Measurements from ENCODE around the gene DBI. TPM values are rescaled to one million over a fixed set of nuclear protein-coding genes. Genes with fewer than 3 reads are reported as not detected.

The DBI gene
- total RNA-seq (2016; rRNA removed; fragmentation: Illumina TruSeq; extraction: Trizol) (659 and 853 TPM in 2 replicates), polyA plus RNA-seq (2011; rRNA removed) (330 and 331 TPM in 2 replicates), polyA minus RNA-seq (2011; rRNA and poly(A)+ RNA removed; ENCODE audit: low replicate concordance) (87.2 and 175 TPM in 2 replicates), Bru-seq, nascent RNA (percentile 95 among the genes with signal in this experiment), BruChase-seq, experiment 1, labeled RNA remaining after a 6-hour chase (percentile 95 among the genes with signal in this experiment), BruChase-seq, experiment 2, labeled RNA remaining after a 2-hour chase (percentile 92 among the genes with signal in this experiment)
- total RNA-seq (2016; cell fraction: cytosol; rRNA removed; fragmentation: Illumina TruSeq; extraction: Trizol; ENCODE audit: low read depth) = 310 and 434 TPM in 2 replicates
- 674 and 918 TPM in 2 replicates for total RNA-seq (2016; cell fraction: insoluble cytoplasmic fraction; rRNA removed; fragmentation: Illumina TruSeq; extraction: Trizol)
- 378 and 472 TPM in 2 replicates for total RNA-seq (2016; cell fraction: membrane; rRNA removed; fragmentation: Illumina TruSeq; extraction: Trizol)
- 241 and 297 TPM in 2 replicates for total RNA-seq (2016; cell fraction: nucleus; rRNA removed; fragmentation: Illumina TruSeq; extraction: Trizol)
- 381 and 407 TPM in 2 replicates for polyA plus RNA-seq (2011; cell fraction: cytosol; rRNA removed)
- 73.2 and 81.0 TPM in 2 replicates for polyA plus RNA-seq (2011; cell fraction: nucleus; rRNA removed)
- 321 and 573 TPM in 2 replicates for polyA plus RNA-seq (2012)
- polyA plus RNA-seq (2016; cell fraction: cytosol; fragmentation: Illumina TruSeq; extraction: Trizol; ENCODE audit: low read depth) = 519 and 818 TPM in 2 replicates
- polyA plus RNA-seq (2016; cell fraction: insoluble cytoplasmic fraction; fragmentation: Illumina TruSeq; extraction: Trizol; ENCODE audit: low read depth) = 1,321 and 1,540 TPM in 2 replicates
- polyA plus RNA-seq (2016; cell fraction: membrane; fragmentation: Illumina TruSeq; extraction: Trizol; ENCODE audit: low read depth) = 517 and 687 TPM in 2 replicates
- 644 and 685 TPM in 2 replicates for polyA plus RNA-seq (2016; cell fraction: nucleus; fragmentation: Illumina TruSeq; extraction: Trizol; ENCODE audit: insufficient read depth, low read depth)
- 58.8 and 65.3 TPM in 2 replicates for polyA minus RNA-seq (2011; cell fraction: cytosol; rRNA and poly(A)+ RNA removed)
- 84.6 and 100.0 TPM in 2 replicates for polyA minus RNA-seq (2011; cell fraction: nucleus; rRNA and poly(A)+ RNA removed)
- long read RNA-seq, experiment 1, transcript DBI-202 (4 exons, 637 nt) = major isoform, 789 of 809 reads
- long read RNA-seq, experiment 1, partial matches to known transcripts = 12 of 809 reads
- long read RNA-seq, experiment 1, other reads (novel, unspliced or antisense) = 4 of 809 reads
- long read RNA-seq, experiment 2, transcript DBI-206 (2 exons, 842 nt) = minor isoform, 6 of 423 reads
- long read RNA-seq, experiment 2, transcript DBI-202 (4 exons, 637 nt) = major isoform, 398 of 423 reads
- long read RNA-seq, experiment 2, partial matches to known transcripts = 12 of 423 reads
- long read RNA-seq, experiment 2, other reads (novel, unspliced or antisense) = 3 of 423 reads

- Histone ChIP-seq H3K4me2 (ENCODE audit: low read depth, low read length) (peak within 1 kb of the TSS; percentile 99), H3K27ac (ENCODE audit: extremely low read length, insufficient read depth, low read length) (peak within 1 kb of the TSS; percentile 84), H3K79me2 (ENCODE audit: insufficient read depth, low read length) (peaks cover 46% of the 10 kb centered on the region), H3K27me3 (ENCODE audit: control insufficient read depth in 1 of 2, insufficient read depth in 2 of 2, low read length in 2 of 2) (no peaks in the 10 kb centered on the region; a peak in 1 of 5 replicates), H3K4me1 (ENCODE audit: insufficient read depth, low read length) (peaks cover 42% of the 10 kb centered on the region), H3K9ac (ENCODE audit: insufficient read depth, low read depth, low read length) (peak within 1 kb of the TSS; percentile 84), H4K20me1 (ENCODE audit: insufficient read depth, low read length) (peaks cover 24% of the 10 kb centered on the region), H3K36me3 (replicated peaks in 1 of 2; ENCODE audit: control insufficient read depth in 1 of 2, insufficient read depth in 2 of 2, low read length in 2 of 2) (peaks cover 31 to 36% of the 10 kb centered on the region in 2 experiments), H3K4me3 (replicated peaks in 1 of 3; ENCODE audit: insufficient read depth in 1 of 3, low read depth in 2 of 3, low read length in 3 of 3) (peak within 1 kb of the TSS; percentile 86 to 95 (median 88)), H2AFZ (ENCODE audit: low read length) (peak within 1 kb of the TSS; percentile 11), H3K9me3 (ENCODE audit: low read length) (no peaks in the 10 kb centered on the region)
- POLR2A ChIA-PET = interaction anchor here (0.9 to 2.2 kb wide), 21 partner anchors 8 to 312 kb away, joined by 3 to 26 read pairs (median 5); partner anchors contain the start of genes TMEM177 and TMEM37
- DNase-seq (ENCODE audit: low spot score) (peak; percentile 95), ATAC-seq (peak; percentile 95), FAIRE-seq (peak; percentile 89)
- CTCF ChIA-PET (ENCODE audit: low intra/inter-chr PET ratio, low total read pairs) = no interaction called here
- TSS peak; percentile 52 for BruUV-seq (replicated peaks)
- intact Hi-C loops (cut with micrococcal nuclease; ENCODE audit: unreplicated experiment) (loop anchor here (1.0 to 5.0 kb wide), 4 partner anchors 22 to 144 kb away; partner anchors contain the start of genes STEAP3 and TMEM37), in situ Hi-C loops (cut with HindIII; ENCODE audit: extremely low pct_ligation_motif_present, low pct_unique_long_range_greater_than_20kb) (no loop called here)
- under 1% methylated on average over 65 of the region's 65 CpGs for WGBS (ENCODE audit: low lambda C conversion rate)
- TF ChIP-seq REL (CRISPR knock-in tag; conservative IDR thresholded peaks at IDR 0.05) = peak; percentile 54; the same call in 1 of the 2 replicates
- no peak for TF ChIP-seq ZNF720 (CRISPR knock-in tag; IDR thresholded peaks at IDR 0.05)
- peak; percentile 55; the same call in 1 of the 2 replicates for TF ChIP-seq ZNF543 (CRISPR knock-in tag; IDR thresholded peaks at IDR 0.05)
- TF ChIP-seq ZEB1 (IDR thresholded peaks at IDR 0.05; ENCODE audit: insufficient replicate concordance, low read depth) = peak; percentile 35
- peak; percentile 11; the same call in 1 of the 2 replicates for TF ChIP-seq ELK4 (CRISPR knock-in tag; IDR thresholded peaks at IDR 0.05; ENCODE audit: borderline replicate concordance)
- no peak for TF ChIP-seq MATR3 (CRISPR knock-in tag; IDR thresholded peaks at IDR 0.05)
- TF ChIP-seq ZSCAN21 (CRISPR knock-in tag; IDR thresholded peaks at IDR 0.05; ENCODE audit: borderline replicate concordance) = peak; percentile 70
- TF ChIP-seq GZF1 (CRISPR knock-in tag; IDR thresholded peaks at IDR 0.05) = peak; percentile 86; the same call in 1 of the 2 replicates
- TF ChIP-seq ZNF619 (CRISPR knock-in tag; IDR thresholded peaks at IDR 0.05) = no peak; the same call in none of the 2 replicates
- TF ChIP-seq MYPOP (CRISPR knock-in tag; IDR thresholded peaks at IDR 0.05) = peak; percentile 96
- TF ChIP-seq ZNF550 (CRISPR knock-in tag; IDR thresholded peaks at IDR 0.05; ENCODE audit: borderline replicate concordance) = no peak
- no peak for TF ChIP-seq ATF6 (CRISPR knock-in tag; conservative IDR thresholded peaks at IDR 0.05)
These were observed at the start of gene DBI, which contains the start of gene C2orf76 for GRCh38 chr2:119366649-119367471. Gene DBI, plus strand, starts transcription at chr2:119366977. Its CDS starts 75 bp downstream, at chr2:119367052. Gene C2orf76, minus strand, starts transcription at chr2:119366834. Its CDS starts 26,875 bp downstream, at chr2:119339959.

Measured in HepG2 (cell line).